H9 (cell line): ENCODE measurements around the gene JAGN1. TPM values are rescaled to one million over a fixed set of nuclear protein-coding genes. Genes with fewer than 3 reads are reported as not detected.

ENCODE experiments used
- DNase-seq: peaks from one replicate; pipeline ENCODE4 v3.0.0-alpha.2; 2017
- H2AFZ ChIP-seq: one replicate; pipeline ENCODE4 v1.6.1; 2013; ENCODE audit warnings: mild to moderate bottlenecking, low read length, control low read depth, moderate library complexity
- H2AK5ac ChIP-seq: 2 replicates; pipeline ENCODE4 v1.6.1; 2013; ENCODE audit warnings: low read length, control low read depth, mixed read lengths; ENCODE audit not compliant: insufficient read length
- H2BK120ac ChIP-seq: one replicate; pipeline ENCODE4 v1.6.1; 2013; ENCODE audit warnings: low read depth, mild to moderate bottlenecking, low read length, control low read depth, inconsistent platforms; ENCODE audit not compliant: poor library complexity, severe bottlenecking
- H2BK12ac ChIP-seq: 2 replicates; pipeline ENCODE4 v1.6.1; 2013; ENCODE audit warnings: low read length, control low read depth, mixed read lengths, low read depth; ENCODE audit not compliant: insufficient read length
- H2BK15ac ChIP-seq: 2 replicates; pipeline ENCODE4 v1.6.1; 2013; ENCODE audit warnings: low read depth, low read length, control low read depth
- H2BK20ac ChIP-seq: one replicate; pipeline ENCODE4 v1.6.1; 2013; ENCODE audit warnings: low read depth, mild to moderate bottlenecking, low read length, control low read depth, inconsistent platforms; ENCODE audit not compliant: poor library complexity, severe bottlenecking
- H2BK5ac ChIP-seq: 2 replicates; pipeline ENCODE4 v1.6.1; 2013; ENCODE audit warnings: low read length, control low read depth, mixed read lengths; ENCODE audit not compliant: insufficient read length
- H3K14ac ChIP-seq: 2 replicates; pipeline ENCODE4 v1.6.1; 2013; ENCODE audit warnings: low read length, control low read depth; ENCODE audit not compliant: insufficient read depth
- H3K18ac ChIP-seq: 2 replicates; pipeline ENCODE4 v1.6.1; 2013; ENCODE audit warnings: low read depth, mild to moderate bottlenecking, mixed read lengths, low read length, control low read depth; ENCODE audit not compliant: insufficient read length
- H3K23ac ChIP-seq: 2 replicates; pipeline ENCODE4 v1.6.1; 2013; ENCODE audit warnings: low read length, control low read depth, mixed read lengths, low read depth; ENCODE audit not compliant: insufficient read length
- H3K23me2 ChIP-seq: 2 replicates; pipeline ENCODE4 v1.6.1; 2013; ENCODE audit warnings: low read depth, mild to moderate bottlenecking, mixed read lengths, low read length, control low read depth; ENCODE audit not compliant: insufficient read length, poor library complexity, severe bottlenecking
- H3K27ac ChIP-seq: 2 replicates; pipeline ENCODE4 v1.5.1; 2013; ENCODE audit warnings: low read length, control low read depth, mixed read lengths, low read depth; ENCODE audit not compliant: insufficient read length
- H3K27me3 ChIP-seq: 2 replicates; pipeline ENCODE4 v1.6.1; 2013; ENCODE audit warnings: low read length, control low read depth, inconsistent platforms; ENCODE audit not compliant: insufficient read depth
- H3K4ac ChIP-seq: 2 replicates; pipeline ENCODE4 v1.6.1; 2013; ENCODE audit warnings: low read depth, mild to moderate bottlenecking, control low read depth, inconsistent platforms, low read length, moderate library complexity
- H3K4me1 ChIP-seq: 2 replicates; pipeline ENCODE4 v1.6.1; 2013; ENCODE audit warnings: low read length, control low read depth, inconsistent platforms; ENCODE audit not compliant: insufficient read depth
- H3K4me2 ChIP-seq: 2 replicates; pipeline ENCODE4 v1.6.1; 2013; ENCODE audit warnings: low read length, control low read depth, mixed read lengths; ENCODE audit not compliant: insufficient read length, insufficient read depth
- H3K56ac ChIP-seq: 2 replicates; pipeline ENCODE4 v1.6.1; 2013; ENCODE audit warnings: low read depth, mild to moderate bottlenecking, mixed read lengths, low read length, control low read depth; ENCODE audit not compliant: insufficient read length
- H3K79me1 ChIP-seq: 2 replicates; pipeline ENCODE4 v1.6.1; 2013; ENCODE audit warnings: low read depth, mild to moderate bottlenecking, moderate library complexity, low read length, control low read depth, inconsistent platforms; ENCODE audit not compliant: insufficient read depth, poor library complexity, severe bottlenecking
- H3K79me2 ChIP-seq: 2 replicates; pipeline ENCODE4 v1.6.1; 2013; ENCODE audit warnings: low read length, control low read depth, inconsistent platforms; ENCODE audit not compliant: insufficient read depth
- H3K9ac ChIP-seq: 2 replicates; pipeline ENCODE4 v1.6.1; 2013; ENCODE audit warnings: low read length, control low read depth, mixed read lengths; ENCODE audit not compliant: insufficient read length; ENCODE audit errors: extremely low read depth
- H3K9me3 ChIP-seq: one replicate; pipeline ENCODE4 v1.6.1; 2013; ENCODE audit warnings: low read depth, low read length, inconsistent platforms; ENCODE audit not compliant: control insufficient read depth
- H3T11ph ChIP-seq: one replicate; pipeline ENCODE4 v1.6.1; 2013; ENCODE audit warnings: mild to moderate bottlenecking, low read length, control low read depth, inconsistent platforms
- H4K20me1 ChIP-seq: one replicate; pipeline ENCODE4 v1.6.1; 2013; ENCODE audit not compliant: control insufficient read depth, insufficient read length, insufficient read depth
- H4K5ac ChIP-seq: 2 replicates; pipeline ENCODE4 v1.6.1; 2013; ENCODE audit warnings: low read depth, mild to moderate bottlenecking, mixed read lengths, low read length, control low read depth; ENCODE audit not compliant: insufficient read length
- H4K8ac ChIP-seq: replicated peaks from 2 replicates; pipeline ENCODE4 v1.6.1; 2013; ENCODE audit warnings: low read length, control low read depth, mixed read lengths, low read depth; ENCODE audit not compliant: insufficient read length
- H4K91ac ChIP-seq: 2 replicates; pipeline ENCODE4 v1.6.1; 2013; ENCODE audit warnings: low read depth, mild to moderate bottlenecking, moderate library complexity, mixed read lengths, low read length, control low read depth; ENCODE audit not compliant: insufficient read length
- H3K27ac Mint-ChIP-seq, 3 experiments: 2 replicates in 2 of 3; 3 replicates in 1 of 3; pipeline ENCODE4 v1.8.0; 2020 to 2021; ENCODE audit warnings: mixed read lengths in 3 of 3, mild to moderate bottlenecking in 1 of 3, moderate library complexity in 1 of 3
- H3K27me3 Mint-ChIP-seq: 2 replicates; pipeline ENCODE4 v1.8.0; 2021; ENCODE audit warnings: low read depth, mild to moderate bottlenecking, moderate library complexity, mixed read lengths
- H3K36me3 Mint-ChIP-seq, 3 experiments: 2 replicates in 2 of 3; 3 replicates in 1 of 3; pipeline ENCODE4 v1.8.0; 2020 to 2021; ENCODE audit warnings: low read depth in 3 of 3, mixed read lengths in 3 of 3; ENCODE audit not compliant: insufficient read depth in 1 of 3
- H3K4me1 Mint-ChIP-seq, 2 experiments: 2 replicates each; pipeline ENCODE4 v1.8.0; 2020; ENCODE audit warnings: mixed read lengths in 2 of 2
- H3K4me3 Mint-ChIP-seq, 2 experiments: 2 replicates in 1 of 2; 3 replicates in 1 of 2; pipeline ENCODE4 v1.8.0; 2020 to 2021; ENCODE audit warnings: mild to moderate bottlenecking in 2 of 2, mixed read lengths in 2 of 2, moderate library complexity in 1 of 2
- H3K9me3 Mint-ChIP-seq, 2 experiments: 2 replicates in 1 of 2; 3 replicates in 1 of 2; pipeline ENCODE4 v1.8.0; 2020; ENCODE audit warnings: mild to moderate bottlenecking in 2 of 2, mixed read lengths in 2 of 2, moderate library complexity in 1 of 2
- CTCF ChIP-seq: fragments of 200-600 bp; sonication (generic); conservative IDR thresholded peaks from 3 replicates; pipeline ENCODE4 v1.8.0; 2021; ENCODE audit warnings: antibody characterized with exemption, mild to moderate bottlenecking
- WGBS: extraction: QIAGEN DNeasy Blood & Tissue Kit; methylation state at CpG from one replicate; pipeline ENCODE4 v1.1.7; 2013; ENCODE audit warnings: missing lambda C conversion rate, low lambda C conversion rate, mixed read lengths; ENCODE audit not compliant: insufficient read length; ENCODE audit errors: extremely low coverage; 5-methylcytosine and 5-hydroxymethylcytosine counted together
- total RNA-seq: library from RNA; stranded (reverse); gene quantifications from 2 replicates; pipeline ENCODE4 v1.2.1, GENCODE V29; 2021

The JAGN1 gene
- total RNA-seq, 1 experiment from 2014 or later, result 33.5 TPM

GRCh38 chr3:9916734-9917680 lies 26.6 kb downstream of the JAGN1 start, which contains the start of gene IL17RC:
Gene IL17RC, plus strand, starts transcription at chr3:9917098. Its CDS starts 218 bp downstream, at chr3:9917316.
- peak; percentile 95 for DNase-seq
- Histone ChIP-seq H2BK5ac (no peak within 1 kb of the TSS), H4K20me1 (no peaks in the 10 kb centered on the region), H3K27me3 (no peaks in the 10 kb centered on the region; the same call in 1 of the 2 replicates), H3K4ac (no peak within 1 kb of the TSS), H2BK120ac (no peak within 1 kb of the TSS), H2BK15ac (no peak within 1 kb of the TSS), H4K8ac (no peak within 1 kb of the TSS), H3K14ac (peak within 1 kb of the TSS; percentile 43; the same call in 1 of the 2 replicates), H3K9me3 (no peaks in the 10 kb centered on the region), H3K56ac (no peak within 1 kb of the TSS), H4K5ac (no peak within 1 kb of the TSS), H4K91ac (no peak within 1 kb of the TSS), H3K23me2 (peaks cover 15% of the 10 kb centered on the region), H2AFZ (peak within 1 kb of the TSS; percentile 49), H3K9ac (peak within 1 kb of the TSS; percentile 17), H3K4me2 (peak within 1 kb of the TSS; percentile 76), H2AK5ac (no peak within 1 kb of the TSS), H3K4me1 (peaks cover 4% of the 10 kb centered on the region; the same call in 1 of the 2 replicates), H3K79me1 (no peaks in the 10 kb centered on the region), H2BK20ac (no peak within 1 kb of the TSS), H2BK12ac (no peak within 1 kb of the TSS), H3T11ph (no peak within 1 kb of the TSS), H3K79me2 (no peaks in the 10 kb centered on the region), H3K23ac (no peak within 1 kb of the TSS), H3K18ac (peak within 1 kb of the TSS; percentile 32), H3K27ac (no peak within 1 kb of the TSS)
- Mint-ChIP-seq H3K4me1 (peaks cover 15 to 27% of the 10 kb centered on the region in 2 experiments), H3K9me3 (no peaks in the 10 kb centered on the region; a peak in 2 of 5 replicates), H3K27ac (peak within 1 kb of the TSS in 2 of 3 experiments; percentile 61 to 75; a peak in 2 of 7 replicates), H3K27me3 (peaks cover 17% of the 10 kb centered on the region), H3K4me3 (peak within 1 kb of the TSS; percentile 70 to 80), H3K36me3 (peaks cover 0 to 4% (median 0%) of the 10 kb centered on the region in 3 experiments; a peak in 1 of 7 replicates)
- no peak for TF ChIP-seq CTCF
- no CpG with 5 or more reads among the region's 19 CpGs for WGBS
